GM13977 (cell line): ENCODE data around the gene SLC1A3.

ENCODE experiments used
- DNase-seq: peaks from one replicate; pipeline ENCODE4 v3.0.0; 2012; ENCODE audit warnings: low spot score
- in situ Hi-C: fragments of 300-500 bp; cut with MboI; formaldehyde crosslinking; loops from one replicate; pipeline ENCODE4 v1.12.0; 2022; ENCODE audit warnings: low sequenced_read_pairs, low pct_unique_long_range_greater_than_20kb, mixed read lengths, inconsistent platforms; ENCODE audit not compliant: unreplicated experiment
- TF ChIP-seq, protein P1 (sequence below): IDR thresholded peaks from 2 replicates; pipeline ENCODE4 v1.5.1; 2012; ENCODE audit warnings: mild to moderate bottlenecking, control low read depth; ENCODE audit not compliant: insufficient read depth; ENCODE audit errors: extremely low read depth, missing control alignments

The SLC1A3 gene

GRCh38 chr5:36607838-36608783, 1.7 kb downstream of the SLC1A3 start:
- TF ChIP-seq, protein P1, sequence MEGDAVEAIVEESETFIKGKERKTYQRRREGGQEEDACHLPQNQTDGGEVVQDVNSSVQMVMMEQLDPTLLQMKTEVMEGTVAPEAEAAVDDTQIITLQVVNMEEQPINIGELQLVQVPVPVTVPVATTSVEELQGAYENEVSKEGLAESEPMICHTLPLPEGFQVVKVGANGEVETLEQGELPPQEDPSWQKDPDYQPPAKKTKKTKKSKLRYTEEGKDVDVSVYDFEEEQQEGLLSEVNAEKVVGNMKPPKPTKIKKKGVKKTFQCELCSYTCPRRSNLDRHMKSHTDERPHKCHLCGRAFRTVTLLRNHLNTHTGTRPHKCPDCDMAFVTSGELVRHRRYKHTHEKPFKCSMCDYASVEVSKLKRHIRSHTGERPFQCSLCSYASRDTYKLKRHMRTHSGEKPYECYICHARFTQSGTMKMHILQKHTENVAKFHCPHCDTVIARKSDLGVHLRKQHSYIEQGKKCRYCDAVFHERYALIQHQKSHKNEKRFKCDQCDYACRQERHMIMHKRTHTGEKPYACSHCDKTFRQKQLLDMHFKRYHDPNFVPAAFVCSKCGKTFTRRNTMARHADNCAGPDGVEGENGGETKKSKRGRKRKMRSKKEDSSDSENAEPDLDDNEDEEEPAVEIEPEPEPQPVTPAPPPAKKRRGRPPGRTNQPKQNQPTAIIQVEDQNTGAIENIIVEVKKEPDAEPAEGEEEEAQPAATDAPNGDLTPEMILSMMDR, result no peak
- DNase-seq, result no peak
- in situ Hi-C loops, result no loop called here

DNA sequence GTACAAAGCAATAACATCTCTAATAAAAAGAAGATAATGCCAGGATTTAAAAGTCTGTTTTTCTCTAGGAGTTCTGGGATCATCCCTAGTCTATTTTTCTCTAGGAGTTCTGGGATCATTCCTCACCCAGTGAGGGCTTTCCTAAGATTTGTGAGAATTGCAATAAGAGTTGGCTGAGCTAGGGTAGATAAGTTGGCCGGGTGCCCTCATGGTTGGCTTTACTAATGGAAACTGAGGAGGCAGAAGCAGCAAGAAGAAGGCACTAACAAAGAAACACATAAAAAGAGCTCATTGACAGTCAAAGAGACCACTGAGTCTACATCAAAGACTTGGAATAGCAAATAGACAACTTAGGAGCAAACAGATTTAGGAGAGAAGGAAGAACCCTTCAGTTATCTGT, 4.2 kb downstream of the SLC1A3 start:
- in situ Hi-C loops, result no loop called here
- TF ChIP-seq, protein P1, result no peak
- no peak for DNase-seq

GRCh38 chr5:36611520-36612274, 5.3 kb downstream of the SLC1A3 start:
- in situ Hi-C loops, result no loop called here
- TF ChIP-seq, protein P1, result no peak
- no peak for DNase-seq

DNA sequence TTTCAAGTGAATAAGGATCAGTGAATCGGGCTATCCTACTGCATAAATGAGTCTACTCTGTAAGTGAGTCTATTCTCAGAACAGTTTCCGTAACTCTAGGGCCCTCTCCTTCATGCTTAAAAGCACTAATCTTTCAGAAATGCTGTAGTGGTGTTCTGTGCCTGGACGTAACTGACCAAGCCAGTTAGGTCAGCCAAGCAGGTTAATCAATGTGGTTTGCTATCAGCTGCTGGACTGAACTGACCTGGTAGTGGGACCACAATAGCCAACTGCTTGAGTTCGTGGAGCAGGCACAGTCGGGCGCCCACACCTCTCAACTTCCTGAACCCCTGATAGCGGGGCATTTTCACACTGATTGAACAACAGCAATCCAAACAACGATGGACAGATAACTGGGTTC, 6.8 kb downstream of the SLC1A3 start:
- TF ChIP-seq, protein P1, result no peak
- in situ Hi-C loops, result no loop called here
- no peak for DNase-seq

GRCh38 chr5:36613771-36614656, 7.6 kb downstream of the SLC1A3 start:
- in situ Hi-C loops, result no loop called here

More at GRCh38 chr5:36613771-36614656, 7.6 kb downstream of the SLC1A3 start:
- TF ChIP-seq, protein P1, result no peak
- DNase-seq, result no peak
